Tibial nerve (tissue), 4 donors: ENCODE measurements around the gene ARRB1. TPM values are rescaled to one million over a fixed set of nuclear protein-coding genes. Genes with fewer than 3 reads are reported as not detected.
A peak's percentile ranks its signal among the peaks of the same experiment; 100 is the strongest.

Experiments used
- DNase-seq, 2 donors: peaks; one replicate each; pipeline ENCODE4 v3.0.0-alpha.2; 2019; ENCODE audit warnings: low spot score in 2 of 2
- H3K27ac ChIP-seq, 4 donors: fragments of 200-600 bp; sonication (generic) in 3 of 4; one replicate each; pipeline ENCODE4 v1.5.1; 2017 to 2019; ENCODE audit warnings: mild to moderate bottlenecking in 1 of 4
- H3K27me3 ChIP-seq, 2 donors: fragments of 200-600 bp; sonication (generic) in 1 of 2; one replicate each; pipeline versions ENCODE4 v1.5.1 to v1.6.0; 2017 to 2019
- H3K36me3 ChIP-seq, 3 donors: fragments of 200-600 bp; sonication (generic); one replicate each; pipeline ENCODE4 v1.5.1; 2018 to 2019
- H3K4me1 ChIP-seq, 4 donors: fragments of 200-600 bp; sonication (generic) in 3 of 4; one replicate each; pipeline ENCODE4 v1.5.1; 2017 to 2019
- H3K4me3 ChIP-seq, 4 donors: fragments of 200-600 bp; sonication (generic) in 3 of 4; one replicate each; pipeline ENCODE4 v1.5.1; 2017 to 2019; ENCODE audit warnings: mild to moderate bottlenecking in 1 of 4, moderate library complexity in 1 of 4
- H3K9me3 ChIP-seq, 4 donors: fragments of 200-600 bp; sonication (generic) in 3 of 4; one replicate each; pipeline ENCODE4 v1.5.1; 2017 to 2019
- EP300 ChIP-seq, 2 donors: sonication (generic); formaldehyde crosslinking; IDR thresholded peaks; one replicate each; pipeline ENCODE4 v1.6.1; 2017; ENCODE audit warnings: antibody characterized with exemption in 2 of 2, mild to moderate bottlenecking in 1 of 2
- POLR2A ChIP-seq, 2 donors: fragments of 450-650 bp; IDR thresholded peaks; one replicate each; pipeline ENCODE4 v1.6.1; 2017; ENCODE audit warnings: antibody characterized with exemption in 2 of 2, mild to moderate bottlenecking in 2 of 2, moderate library complexity in 2 of 2
- WGBS, 2 donors: methylation state at CpG; one replicate each; pipeline ENCODE4 v1.1.5; 2018; 5-methylcytosine and 5-hydroxymethylcytosine counted together
- total RNA-seq, 4 donors: library from RNA; depleted of rRNA; stranded (reverse); fragments of >200 nt; gene quantifications; one replicate each; pipeline ENCODE4 v1.1.0, GENCODE V29; 2016
- TF ChIP-seq, protein P1 (sequence below), 5 experiments: fragments of 200-600 bp in 3 of 5; fragments of 450-650 bp in 2 of 5; sonication (generic) in 3 of 5; IDR thresholded peaks; one replicate each; pipeline ENCODE4 v1.5.1; 2016 to 2019; ENCODE audit warnings: antibody characterized with exemption in 5 of 5, mild to moderate bottlenecking in 3 of 5, moderate library complexity in 2 of 5

Gene ARRB1
- total RNA-seq, 4 donors from 2014 or later, result 38.2 to 68.1 (median 45.8) TPM

- Histone ChIP-seq H3K27ac (no peak overlapping the region), H3K36me3 (no peaks in the 10 kb centered on the region), H3K4me1 (no peaks in the 10 kb centered on the region), H3K9me3 (peaks cover 0 to 9% (median 0%) of the 10 kb centered on the region in 4 donors), H3K27me3 (no peaks in the 10 kb centered on the region), H3K4me3 (no peak overlapping the region)
- TF ChIP-seq EP300 (IDR thresholded peaks at IDR 0.05), result no peak
- TF ChIP-seq, protein P1, sequence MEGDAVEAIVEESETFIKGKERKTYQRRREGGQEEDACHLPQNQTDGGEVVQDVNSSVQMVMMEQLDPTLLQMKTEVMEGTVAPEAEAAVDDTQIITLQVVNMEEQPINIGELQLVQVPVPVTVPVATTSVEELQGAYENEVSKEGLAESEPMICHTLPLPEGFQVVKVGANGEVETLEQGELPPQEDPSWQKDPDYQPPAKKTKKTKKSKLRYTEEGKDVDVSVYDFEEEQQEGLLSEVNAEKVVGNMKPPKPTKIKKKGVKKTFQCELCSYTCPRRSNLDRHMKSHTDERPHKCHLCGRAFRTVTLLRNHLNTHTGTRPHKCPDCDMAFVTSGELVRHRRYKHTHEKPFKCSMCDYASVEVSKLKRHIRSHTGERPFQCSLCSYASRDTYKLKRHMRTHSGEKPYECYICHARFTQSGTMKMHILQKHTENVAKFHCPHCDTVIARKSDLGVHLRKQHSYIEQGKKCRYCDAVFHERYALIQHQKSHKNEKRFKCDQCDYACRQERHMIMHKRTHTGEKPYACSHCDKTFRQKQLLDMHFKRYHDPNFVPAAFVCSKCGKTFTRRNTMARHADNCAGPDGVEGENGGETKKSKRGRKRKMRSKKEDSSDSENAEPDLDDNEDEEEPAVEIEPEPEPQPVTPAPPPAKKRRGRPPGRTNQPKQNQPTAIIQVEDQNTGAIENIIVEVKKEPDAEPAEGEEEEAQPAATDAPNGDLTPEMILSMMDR (IDR thresholded peaks at IDR 0.05), result no peak
- no peak for TF ChIP-seq POLR2A (IDR thresholded peaks at IDR 0.05)
- no peak for DNase-seq
These were observed 97.1 kb downstream of the ARRB1 start for GRCh38 chr11:75254326-75254725.

DNA sequence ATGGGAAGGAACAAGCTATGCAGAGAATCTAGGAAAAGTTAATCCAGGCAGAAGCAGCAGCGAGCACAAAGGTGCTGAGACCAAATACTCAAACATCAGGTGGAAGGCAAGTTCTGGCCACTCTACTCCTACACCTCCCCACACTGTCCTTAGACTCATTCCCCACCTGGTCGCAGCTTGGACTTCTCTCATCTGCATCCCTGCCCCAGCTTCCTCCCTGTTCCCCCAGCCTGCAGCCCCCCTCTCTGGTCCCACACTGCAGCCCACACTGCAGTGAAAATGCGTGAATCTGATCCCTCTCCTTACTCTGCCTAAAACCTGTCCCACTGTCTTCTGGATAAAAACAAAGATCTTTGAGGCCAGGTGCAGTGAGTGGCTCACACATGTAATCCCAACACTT, 101.8 kb downstream of the ARRB1 start:
- no peak for DNase-seq
- 59 to 68% methylated on average over 3 of the region's 3 CpGs for WGBS, 2 donors
- H3K4me3 ChIP-seq, result no peak overlapping the region
- no peaks in the 10 kb centered on the region for H3K27me3 ChIP-seq
- TF ChIP-seq POLR2A (IDR thresholded peaks at IDR 0.05) (no peak), EP300 (IDR thresholded peaks at IDR 0.05) (no peak)
- TF ChIP-seq, protein P1 (IDR thresholded peaks at IDR 0.05), result no peak
- no peak overlapping the region for H3K27ac ChIP-seq
- peaks cover 0 to 6% (median 0%) of the 10 kb centered on the region in 4 donors for H3K4me1 ChIP-seq
- H3K9me3 ChIP-seq, result peaks cover 0 to 9% (median 0%) of the 10 kb centered on the region in 4 donors
- no peaks in the 10 kb centered on the region for H3K36me3 ChIP-seq

GRCh38 chr11:75248924-75249256, 102.6 kb downstream of the ARRB1 start:
- Histone ChIP-seq H3K36me3 (no peaks in the 10 kb centered on the region), H3K4me1 (peaks cover 0 to 6% (median 0%) of the 10 kb centered on the region in 4 donors), H3K4me3 (no peak overlapping the region), H3K27ac (no peak overlapping the region), H3K27me3 (peaks cover 0 to 6% of the 10 kb centered on the region in 2 donors), H3K9me3 (peaks cover 0 to 9% (median 0%) of the 10 kb centered on the region in 4 donors)
- WGBS, 2 donors, result 37 to 43% methylated on average over 11 of the region's 11 CpGs
- TF ChIP-seq, protein P1 (IDR thresholded peaks at IDR 0.05), result peak in 2 of 5 experiments; percentile 20 to 22
- TF ChIP-seq POLR2A (IDR thresholded peaks at IDR 0.05), result no peak
- no peak for DNase-seq

- TF ChIP-seq POLR2A (IDR thresholded peaks at IDR 0.05) (no peak), EP300 (IDR thresholded peaks at IDR 0.05) (no peak)
- TF ChIP-seq, protein P1 (IDR thresholded peaks at IDR 0.05), result no peak
- Histone ChIP-seq H3K9me3 (no peaks in the 10 kb centered on the region), H3K4me3 (no peak overlapping the region), H3K4me1 (peaks cover 0 to 14% (median 0%) of the 10 kb centered on the region in 4 donors), H3K27me3 (peaks cover 0 to 25% of the 10 kb centered on the region in 2 donors), H3K36me3 (no peaks in the 10 kb centered on the region), H3K27ac (no peak overlapping the region)
- DNase-seq, result no peak
- 74 to 80% methylated on average over 11 of the region's 11 CpGs for WGBS, 2 donors
These were observed 104.7 kb downstream of the ARRB1 start for GRCh38 chr11:75246671-75247350.

GRCh38 chr11:75246006-75246670, 105.3 kb downstream of the ARRB1 start:
- DNase-seq, result no peak
- H3K4me3 ChIP-seq, result no peak overlapping the region
- no peak for TF ChIP-seq POLR2A (IDR thresholded peaks at IDR 0.05)
- no peak for TF ChIP-seq EP300 (IDR thresholded peaks at IDR 0.05)
- TF ChIP-seq, protein P1 (IDR thresholded peaks at IDR 0.05), result no peak
- no peaks in the 10 kb centered on the region for H3K36me3 ChIP-seq
- H3K9me3 ChIP-seq, result no peaks in the 10 kb centered on the region
- WGBS, 2 donors, result 68 to 70% methylated on average over 6 to 7 of the region's 7 CpGs
- peaks cover 0 to 25% of the 10 kb centered on the region in 2 donors for H3K27me3 ChIP-seq
- H3K27ac ChIP-seq, result no peak overlapping the region
- H3K4me1 ChIP-seq, result peaks cover 0 to 16% (median 0%) of the 10 kb centered on the region in 4 donors
